Sciatic nerve (tissue), 2 donors: ENCODE measurements around the gene ADORA2A. TPM values are rescaled to one million over a fixed set of nuclear protein-coding genes. Genes with fewer than 3 reads are reported as not detected.

Experiments
- ATAC-seq: fragments of 200-7000 bp; cut with Tn5 transposase; one replicate; pipeline ENCODE4 v1.9.1; 2020; ENCODE audit warnings: mild to moderate bottlenecking, moderate library complexity
- DNase-seq: peaks from one replicate; pipeline ENCODE4 v3.0.0-alpha.2; 2020; ENCODE audit warnings: low spot score
- intact Hi-C: fragments of 100-400 bp; cut with DNase I; formaldehyde crosslinking; loops from one replicate; pipeline ENCODE4 v1.14.2; 2022
- total RNA-seq: library from RNA; stranded (reverse); fragmentation: NEBNext Ultra II Directional; extraction: Animal tissue kit (Norgen Biotek cat#: 25700); gene quantifications from one replicate; pipeline ENCODE4 v1.2.1, GENCODE V29; 2021
- donor health status: DM: no; HTN: no; CAD: no.
- donor health status: DM: no; HTN: no; CAD: no.

The ADORA2A gene
- total RNA-seq, 1 donor from 2014 or later = 8.4 TPM

GRCh38 chr22:24440270-24440717 is 12.9 kb downstream of the ADORA2A start:
- ATAC-seq (no peak), DNase-seq (no peak)
- intact Hi-C loops = no loop called here

- intact Hi-C loops = no loop called here
- no peak for DNase-seq
- ATAC-seq = peak; percentile 7
Observed at GRCh38 chr22:24440718-24441405, 13.5 kb downstream of the ADORA2A start.

- no peak for ATAC-seq
- intact Hi-C loops = no loop called here
- DNase-seq = no peak
Observed at GRCh38 chr22:24441406-24442351, 14.3 kb downstream of the ADORA2A start.

- intact Hi-C loops = no loop called here
- ATAC-seq = no peak
- no peak for DNase-seq
Observed at GRCh38 chr22:24442352-24442744, 14.9 kb downstream of the ADORA2A start.

GRCh38 chr22:24443668-24444067 is 16.3 kb downstream of the ADORA2A start:
- DNase-seq (no peak), ATAC-seq (no peak)
- intact Hi-C loops = no loop called here

- intact Hi-C loops = no loop called here
- DNase-seq (no peak), ATAC-seq (no peak)
Observed at GRCh38 chr22:24444251-24444650, 16.9 kb downstream of the ADORA2A start.

- intact Hi-C loops = no loop called here
- no peak for DNase-seq
- ATAC-seq = peak; percentile 68
Observed at GRCh38 chr22:24444729-24445466, 17.5 kb downstream of the ADORA2A start.

- intact Hi-C loops = no loop called here
- ATAC-seq = no peak
- DNase-seq = no peak
Observed at GRCh38 chr22:24445481-24446259, 18.3 kb downstream of the ADORA2A start.

GRCh38 chr22:24446260-24446611 is 18.8 kb downstream of the ADORA2A start:
- DNase-seq = no peak
- no peak for ATAC-seq
- intact Hi-C loops = no loop called here

GRCh38 chr22:24450610-24451009 is 23.2 kb downstream of the ADORA2A start:
- DNase-seq = no peak
- intact Hi-C loops = no loop called here
- ATAC-seq = no peak

GRCh38 chr22:24451162-24451561 is 23.8 kb downstream of the ADORA2A start:
- intact Hi-C loops = no loop called here
- ATAC-seq (no peak), DNase-seq (no peak)

GRCh38 chr22:24453853-24454252 is 26.5 kb downstream of the ADORA2A start:
- no peak for ATAC-seq

GRCh38 chr22:24455039-24455438 is 27.6 kb downstream of the ADORA2A start:
- ATAC-seq (peak; percentile 15), DNase-seq (no peak)
- intact Hi-C loops = no loop called here

More at GRCh38 chr22:24453853-24454252, 26.5 kb downstream of the ADORA2A start:
- DNase-seq = no peak
- intact Hi-C loops = no loop called here

GRCh38 chr22:24455751-24456426 is 28.5 kb downstream of the ADORA2A start:
- intact Hi-C loops = no loop called here
- ATAC-seq = peak; percentile 73
- DNase-seq = no peak

GRCh38 chr22:24457894-24458420 is 30.6 kb downstream of the ADORA2A start:
- intact Hi-C loops = no loop called here
- DNase-seq (no peak), ATAC-seq (peak; percentile 58)

- ATAC-seq (no peak), DNase-seq (no peak)
- intact Hi-C loops = no loop called here
Observed at GRCh38 chr22:24459911-24460310, 32.5 kb downstream of the ADORA2A start.

- intact Hi-C loops = no loop called here
- DNase-seq (no peak), ATAC-seq (no peak)
Observed at GRCh38 chr22:24460418-24461089, 33.2 kb downstream of the ADORA2A start.
